ENCODE measurements around the gene ATP2B3.

ATP2B3 gene

DNA sequence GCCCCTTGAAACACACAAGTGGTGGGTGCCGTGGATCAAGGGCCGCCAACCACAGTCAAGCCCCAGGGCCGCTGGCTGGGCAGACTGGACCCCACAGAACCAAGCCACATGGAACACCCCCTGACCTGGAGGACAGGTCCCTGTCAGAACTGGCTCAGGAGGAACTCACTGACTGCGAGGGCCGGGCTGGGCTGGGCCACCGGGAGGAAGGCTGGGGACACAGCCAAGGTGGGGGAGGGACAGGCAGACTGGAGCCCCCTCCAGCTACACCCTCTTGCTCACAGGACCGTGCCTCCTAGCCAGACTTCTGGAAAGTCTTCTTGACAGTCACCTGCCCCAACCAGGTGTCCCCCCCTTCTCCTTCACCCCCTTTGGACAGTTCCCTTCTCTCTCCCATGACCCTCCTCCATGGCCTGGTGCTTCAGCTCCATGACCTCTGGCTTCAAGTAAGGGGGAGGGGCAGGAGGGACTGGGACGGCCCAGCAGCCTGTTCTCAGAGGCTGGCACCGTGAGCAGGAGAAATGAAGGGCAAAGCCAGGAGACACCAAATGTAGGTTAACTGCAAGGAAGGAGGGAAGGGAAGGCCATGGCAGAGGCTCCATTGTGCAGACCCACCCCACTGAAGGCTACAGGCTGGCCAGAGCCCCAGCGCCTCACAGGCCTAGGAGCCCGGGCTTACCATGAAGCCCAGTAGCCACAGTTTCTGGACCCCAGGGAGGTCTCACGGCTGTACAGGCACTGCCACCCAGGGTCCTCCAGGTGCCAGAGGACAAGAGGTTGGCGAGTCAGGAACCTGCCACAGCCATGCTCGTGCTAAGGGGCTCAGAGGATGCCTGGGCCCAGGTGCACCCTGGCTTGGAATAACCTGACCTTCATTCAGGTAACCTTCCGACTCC lies 107.0 kb downstream of the ATP2B3 start:
- no peak for DNase-seq

DNA sequence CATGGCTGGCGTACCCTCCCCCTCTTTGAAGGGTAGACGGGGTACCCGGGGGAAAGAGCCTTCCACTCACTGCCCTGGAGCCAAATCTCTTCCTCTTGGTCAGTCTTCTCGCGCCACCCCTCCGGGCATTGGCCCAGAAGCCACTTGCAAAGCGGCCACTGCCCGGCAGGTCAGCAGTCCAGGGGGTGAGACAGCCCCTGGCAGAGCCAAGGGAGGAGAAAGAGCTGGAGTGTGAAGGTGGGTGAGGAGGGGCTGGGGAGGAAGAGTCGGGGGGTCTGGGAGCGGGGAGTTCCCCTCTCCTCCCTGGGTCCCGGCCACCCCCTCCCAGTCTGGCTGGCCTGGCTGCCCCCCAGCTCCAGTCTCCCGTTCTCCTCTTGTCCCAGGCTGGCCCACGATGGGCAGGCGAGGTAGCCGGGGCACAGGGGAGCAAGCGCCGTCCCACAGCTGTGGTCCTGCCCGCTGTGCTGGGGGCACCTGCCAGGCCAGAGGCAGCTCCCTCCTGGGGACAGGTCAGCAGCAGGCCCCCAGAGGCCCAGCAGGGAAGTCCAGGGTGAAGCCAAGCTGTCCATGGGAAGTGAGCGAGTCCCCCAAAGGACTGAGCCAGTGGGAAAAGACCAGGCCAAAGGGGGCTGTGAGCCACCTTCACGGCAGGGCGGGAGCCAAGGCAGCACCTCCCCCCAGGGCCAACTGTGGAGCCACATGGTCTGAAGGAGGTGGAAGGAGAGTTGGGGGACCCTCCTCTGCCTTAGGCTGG lies 108.0 kb downstream of the ATP2B3 start:
- DNase-seq = no peak

DNA sequence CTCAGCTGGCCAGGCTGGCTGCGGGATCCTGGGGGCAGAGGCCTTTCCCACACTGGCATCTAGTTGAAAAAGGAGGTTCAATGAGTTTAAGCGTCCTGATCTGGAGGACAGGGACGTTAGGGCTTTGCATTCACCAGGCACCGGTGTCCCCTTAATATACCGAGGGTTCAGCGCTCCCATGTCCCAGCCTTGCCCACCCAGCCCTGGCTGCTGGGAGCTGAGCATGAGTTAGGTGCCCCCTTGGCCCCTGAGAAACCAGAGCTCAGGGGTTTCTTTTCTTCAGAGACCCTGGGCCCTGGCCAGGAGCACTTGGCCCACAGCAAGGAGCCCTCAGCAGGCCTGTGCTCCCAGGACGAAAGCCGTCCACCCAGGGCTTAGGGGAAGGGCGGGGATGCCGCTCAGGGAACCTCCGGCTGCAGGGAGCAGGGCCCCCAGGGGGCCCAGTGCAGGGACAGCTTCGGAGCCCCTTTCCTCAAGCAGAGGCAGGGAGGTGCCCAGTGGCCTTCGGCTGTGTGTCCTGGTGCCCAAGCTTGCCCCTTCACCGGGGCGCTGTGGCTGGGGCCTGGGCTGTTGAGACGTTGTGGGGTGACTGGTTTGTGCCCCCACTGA lies 108.7 kb downstream of the ATP2B3 start:
- DNase-seq = no peak

DNA sequence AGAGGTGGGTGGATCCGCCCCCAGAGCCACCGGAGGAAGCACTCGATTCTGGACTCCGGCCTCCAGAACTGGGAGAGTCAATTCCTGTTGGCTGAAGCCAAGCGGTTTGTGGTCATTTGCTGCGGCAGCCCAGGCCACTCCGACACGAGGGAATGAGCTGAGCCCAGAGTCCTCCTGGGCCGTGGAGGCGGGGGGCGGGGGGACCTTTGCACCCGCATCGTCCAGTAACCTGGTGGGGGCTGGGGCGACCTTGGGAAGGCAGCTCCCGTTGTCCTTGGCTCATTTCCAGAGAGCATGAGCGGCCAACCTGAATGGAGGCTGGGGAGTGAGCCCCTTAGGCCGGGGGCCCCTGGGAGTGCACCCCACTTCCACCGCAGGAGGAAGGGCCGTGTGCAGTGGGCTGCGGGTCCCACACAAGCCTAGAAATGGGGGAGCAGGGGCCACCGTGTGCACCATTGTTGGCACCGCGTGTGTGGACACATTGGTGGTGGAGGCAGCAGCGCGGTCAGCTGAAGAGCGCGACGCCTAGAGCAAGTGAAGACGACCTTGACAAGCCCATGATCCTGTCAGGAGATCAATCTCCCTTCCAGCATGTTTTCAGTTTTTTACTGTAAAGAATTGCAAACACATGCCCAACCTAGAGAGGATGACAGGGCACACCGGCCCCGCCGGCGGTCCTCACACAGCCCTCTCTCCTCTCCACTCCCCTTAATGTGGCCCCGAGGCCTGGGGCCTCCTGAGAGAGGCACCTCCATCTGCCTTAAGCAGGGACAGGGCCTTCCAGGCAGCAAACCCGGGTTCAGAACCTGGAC lies 109.6 kb downstream of the ATP2B3 start:
- no peak for DNase-seq

DNA sequence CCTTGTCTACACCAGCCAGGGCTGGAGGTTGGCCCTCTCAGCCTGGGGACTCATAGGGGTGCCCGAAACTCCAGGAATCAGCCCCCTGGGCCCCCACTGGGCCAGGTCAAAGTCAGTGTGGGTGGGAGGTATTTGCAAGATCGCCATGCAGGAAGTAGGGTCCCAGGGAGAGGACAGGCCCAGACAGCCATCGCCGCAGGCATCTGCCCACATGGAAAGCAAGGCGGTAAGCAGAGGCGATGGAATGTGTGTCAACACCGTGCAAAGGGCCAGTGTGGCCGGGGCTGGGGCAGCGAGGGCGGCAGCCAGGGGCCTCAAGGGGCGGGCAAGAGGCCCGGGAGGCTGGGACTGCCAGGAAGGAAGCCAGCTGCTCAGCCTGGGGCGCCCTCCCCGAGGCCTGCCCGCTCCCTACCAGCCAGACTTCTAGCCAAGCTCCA lies 110.3 kb downstream of the ATP2B3 start:
- DNase-seq = no peak

DNA sequence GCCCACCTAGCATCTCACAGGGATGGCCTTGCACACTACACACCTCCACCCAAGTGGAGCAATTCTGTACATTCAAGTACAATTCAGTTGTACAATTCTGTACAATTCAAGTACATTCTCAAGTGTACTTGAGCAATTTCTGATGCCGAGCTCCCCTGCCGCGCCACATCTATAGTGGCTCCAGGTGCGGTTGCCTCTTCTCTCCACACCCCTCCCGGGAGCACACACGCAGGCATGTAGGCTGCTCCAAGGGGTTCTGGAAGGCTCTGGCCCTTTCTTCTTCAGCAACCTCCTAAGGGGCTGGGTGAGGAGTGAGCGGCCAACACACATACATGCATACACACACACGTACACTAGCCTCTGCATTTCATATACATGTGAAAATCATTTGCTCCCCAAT lies 110.7 kb downstream of the ATP2B3 start:
- DNase-seq = peak; percentile 38

DNA sequence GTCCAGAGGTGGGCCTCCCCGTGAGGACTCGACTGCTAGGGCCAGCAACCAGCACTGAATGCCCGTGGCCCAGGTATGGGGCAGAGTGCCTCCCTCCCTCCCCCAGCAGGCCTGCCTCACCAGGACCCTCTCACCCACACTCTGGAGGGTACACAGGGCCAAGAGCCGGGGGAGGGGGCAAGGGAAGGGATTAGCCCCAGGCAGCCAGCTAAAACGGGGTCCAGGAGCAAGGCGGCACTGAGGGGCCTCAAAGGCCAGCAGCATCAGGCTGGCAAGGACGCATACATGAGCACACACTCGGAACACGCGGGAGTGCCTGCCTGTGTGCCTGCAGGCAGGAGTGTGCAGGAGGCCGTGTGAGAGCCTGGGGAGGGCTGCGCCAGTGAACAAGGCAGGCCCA lies 111.2 kb downstream of the ATP2B3 start:
- no peak for DNase-seq

DNA sequence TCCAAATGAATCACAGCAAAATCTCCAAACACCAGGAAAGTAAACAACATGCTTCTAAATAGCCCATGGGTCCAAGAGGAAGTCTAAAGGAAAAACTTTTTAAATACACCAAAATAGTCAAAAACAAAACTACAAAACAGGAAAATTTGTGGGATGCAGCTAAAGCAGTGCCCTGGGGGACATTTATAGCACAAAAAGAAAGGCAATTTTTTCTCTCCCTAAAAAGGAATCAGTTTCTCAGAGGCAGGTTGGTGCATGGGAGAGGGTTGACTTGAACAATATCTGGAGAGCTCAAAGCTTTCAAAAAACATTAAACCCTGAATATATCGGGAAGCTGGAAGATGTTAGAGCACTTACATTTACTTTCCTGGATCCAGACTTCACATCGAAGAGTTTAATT lies 113.9 kb downstream of the ATP2B3 start:
- no peak for DNase-seq

DNA sequence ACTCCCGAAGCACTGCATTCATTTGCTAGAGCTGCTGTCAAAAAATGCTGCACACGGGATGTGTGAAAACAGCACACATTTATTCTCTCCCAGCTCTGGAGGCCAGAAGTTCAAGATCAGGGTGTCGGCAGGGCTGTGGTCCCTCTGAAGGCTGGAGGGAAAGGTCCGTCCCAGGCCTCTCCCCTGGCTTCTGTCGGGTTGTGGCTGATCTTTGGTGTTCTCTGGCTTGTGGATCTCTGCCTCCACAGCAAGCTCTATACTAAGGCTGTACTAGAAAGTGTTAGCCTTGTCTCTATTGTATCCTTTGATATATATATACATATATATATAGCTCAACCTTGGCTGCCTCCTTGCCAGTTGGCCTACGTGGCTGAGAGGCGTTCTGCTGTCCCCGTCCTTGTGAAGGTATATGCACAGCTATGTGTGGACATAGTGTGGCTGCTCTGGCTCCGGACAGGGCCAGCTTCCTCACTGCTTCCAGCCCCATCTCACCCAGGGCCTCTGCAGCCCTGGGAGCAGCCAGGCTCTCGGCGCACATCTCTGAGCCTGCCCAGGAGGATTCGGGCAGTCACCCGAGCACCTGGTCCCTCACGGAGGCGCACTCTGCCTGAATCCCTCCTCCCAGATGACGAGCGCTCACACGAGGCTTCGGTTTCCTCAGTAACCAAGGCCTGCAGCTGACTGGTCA lies 114.6 kb downstream of the ATP2B3 start:
- DNase-seq = no peak

All from DMS79 treated with DMSO at 0.1 percent for 48 hours (cell line).